Fibroblast of pulmonary artery (primary cell): Measurements from ENCODE around the gene G6PC3.

Source experiments
- DNase-seq: peaks from one replicate; pipeline ENCODE4 v3.0.0-alpha.2; 2010; ENCODE audit warnings: low read depth
- H3K4me3 ChIP-seq: replicated peaks from 2 replicates; pipeline ENCODE4 v1.5.1; 2011; ENCODE audit warnings: low read depth, mild to moderate bottlenecking, control low read depth, low read length, moderate library complexity
- TF ChIP-seq, protein P1 (sequence below): IDR thresholded peaks from 2 replicates; pipeline ENCODE4 v1.5.1; 2011; ENCODE audit warnings: mild to moderate bottlenecking, control low read depth, low read length, inconsistent platforms; ENCODE audit errors: missing control alignments

The G6PC3 gene

DNA sequence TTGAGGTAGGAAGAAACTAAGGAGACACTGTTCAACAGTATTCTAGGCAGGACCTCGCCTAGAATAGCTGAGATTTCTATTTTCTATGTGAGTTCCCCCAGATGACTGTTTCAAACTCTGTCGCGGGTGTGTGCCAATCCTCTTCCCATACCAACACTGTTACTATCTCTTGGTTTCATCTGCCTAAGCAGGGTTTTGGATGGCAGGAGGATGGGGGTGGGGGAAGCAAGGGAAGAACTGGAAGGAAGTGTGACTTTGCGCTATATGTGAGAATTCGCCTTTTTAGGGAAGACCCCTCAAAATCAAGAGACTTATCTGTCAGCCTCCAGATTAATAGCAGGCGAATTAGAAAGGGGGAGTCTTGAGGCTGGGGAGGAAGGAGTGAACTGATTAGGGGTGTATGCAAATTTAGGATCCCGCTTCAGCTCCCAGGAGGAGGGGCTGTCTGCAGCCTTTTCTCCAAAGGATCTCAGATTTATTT lies 521 bp upstream of the G6PC3 start:
- DNase-seq = peak; percentile 11
- TF ChIP-seq, protein P1, sequence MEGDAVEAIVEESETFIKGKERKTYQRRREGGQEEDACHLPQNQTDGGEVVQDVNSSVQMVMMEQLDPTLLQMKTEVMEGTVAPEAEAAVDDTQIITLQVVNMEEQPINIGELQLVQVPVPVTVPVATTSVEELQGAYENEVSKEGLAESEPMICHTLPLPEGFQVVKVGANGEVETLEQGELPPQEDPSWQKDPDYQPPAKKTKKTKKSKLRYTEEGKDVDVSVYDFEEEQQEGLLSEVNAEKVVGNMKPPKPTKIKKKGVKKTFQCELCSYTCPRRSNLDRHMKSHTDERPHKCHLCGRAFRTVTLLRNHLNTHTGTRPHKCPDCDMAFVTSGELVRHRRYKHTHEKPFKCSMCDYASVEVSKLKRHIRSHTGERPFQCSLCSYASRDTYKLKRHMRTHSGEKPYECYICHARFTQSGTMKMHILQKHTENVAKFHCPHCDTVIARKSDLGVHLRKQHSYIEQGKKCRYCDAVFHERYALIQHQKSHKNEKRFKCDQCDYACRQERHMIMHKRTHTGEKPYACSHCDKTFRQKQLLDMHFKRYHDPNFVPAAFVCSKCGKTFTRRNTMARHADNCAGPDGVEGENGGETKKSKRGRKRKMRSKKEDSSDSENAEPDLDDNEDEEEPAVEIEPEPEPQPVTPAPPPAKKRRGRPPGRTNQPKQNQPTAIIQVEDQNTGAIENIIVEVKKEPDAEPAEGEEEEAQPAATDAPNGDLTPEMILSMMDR = no peak
- peak overlapping the region; percentile 74 for H3K4me3 ChIP-seq

- DNase-seq = no peak
- peak overlapping the region; percentile 74 for H3K4me3 ChIP-seq
- TF ChIP-seq, protein P1 = no peak
Measured at GRCh38 chr17:44071198-44071520, 624 bp downstream of the G6PC3 start.

DNA sequence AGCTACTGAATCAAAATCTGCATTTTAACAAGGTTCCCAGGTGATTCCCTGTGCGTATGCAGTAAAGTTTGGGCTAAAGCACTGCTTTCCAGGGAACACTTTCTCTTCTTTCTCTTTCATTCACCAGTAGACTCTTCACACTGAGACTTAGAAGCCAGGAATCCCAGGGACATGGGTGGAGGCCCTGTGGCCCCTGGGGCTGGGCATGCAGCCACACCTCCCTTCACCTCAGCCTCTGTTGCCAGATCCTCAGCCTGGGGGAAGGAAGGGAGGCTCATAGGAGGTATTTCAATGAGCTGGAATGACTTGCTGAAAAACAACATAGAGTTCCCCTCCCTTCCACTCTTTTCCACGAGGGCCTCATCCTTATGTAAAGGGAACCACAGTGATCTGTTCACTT lies 1.2 kb downstream of the G6PC3 start:
- H3K4me3 ChIP-seq = peak overlapping the region; percentile 74
- TF ChIP-seq, protein P1 = no peak
- DNase-seq = peak; percentile 20

DNA sequence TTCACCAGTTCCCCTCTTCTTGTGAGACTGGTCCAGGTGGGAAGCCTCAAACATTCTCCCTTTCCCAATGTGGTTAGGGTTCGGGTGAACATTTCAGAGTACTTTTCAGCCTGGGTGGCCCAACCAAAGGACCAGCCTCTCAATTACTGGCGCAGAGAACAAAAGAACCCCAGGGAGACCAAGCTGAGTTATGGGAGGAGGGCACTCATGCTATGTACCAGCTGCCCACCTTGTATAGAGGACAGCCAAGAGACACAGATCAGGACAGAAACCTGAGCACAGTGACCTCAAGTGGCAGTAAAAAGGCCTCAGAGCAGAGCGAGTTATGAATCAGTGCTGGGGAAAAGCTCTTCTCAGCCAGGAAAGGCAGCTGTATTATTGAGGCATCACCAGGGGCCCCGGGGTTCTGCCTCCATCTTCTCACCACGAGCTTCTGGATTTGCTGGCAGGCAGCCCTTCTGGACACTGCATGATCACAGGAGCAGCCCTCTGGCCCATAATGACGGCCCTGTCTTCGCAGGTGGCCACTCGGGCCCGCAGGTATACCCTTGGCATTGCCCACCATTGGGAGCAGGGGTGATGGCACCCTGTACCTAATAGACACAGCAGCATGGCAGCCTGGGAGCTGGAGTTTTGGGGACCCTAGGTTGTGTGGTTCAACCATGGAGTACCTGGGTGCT lies 3.8 kb downstream of the G6PC3 start:
- no peak for DNase-seq
- H3K4me3 ChIP-seq = no peak overlapping the region
- TF ChIP-seq, protein P1 = no peak

DNA sequence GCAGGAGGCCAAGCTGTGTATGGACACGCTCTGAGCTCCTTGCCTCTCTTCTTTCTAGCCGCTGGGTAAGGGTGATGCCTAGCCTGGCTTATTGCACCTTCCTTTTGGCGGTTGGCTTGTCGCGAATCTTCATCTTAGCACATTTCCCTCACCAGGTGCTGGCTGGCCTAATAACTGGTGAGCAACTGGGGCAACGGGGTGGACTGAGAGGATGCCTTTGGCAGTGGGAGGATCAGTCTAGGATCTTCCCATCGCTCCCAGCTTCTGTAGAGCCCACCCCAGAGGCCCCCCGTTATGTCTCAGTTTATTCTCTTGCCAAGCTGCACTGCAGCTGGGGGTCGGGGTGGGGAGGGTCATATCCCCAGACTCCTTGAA lies 4.4 kb downstream of the G6PC3 start:
- TF ChIP-seq, protein P1 = no peak
- DNase-seq = no peak

GRCh38 chr17:44075598-44076293 lies 5.2 kb downstream of the G6PC3 start:
- TF ChIP-seq, protein P1 = no peak
- no peak overlapping the region for H3K4me3 ChIP-seq
- DNase-seq = no peak

More for the DNA sequence above, 4.4 kb downstream of the G6PC3 start:
- no peak overlapping the region for H3K4me3 ChIP-seq
